KMS-11 (cell line): ENCODE data around the gene MAL.

Experiments
- H2AFZ ChIP-seq: fragments of 200-600 bp; sonication (generic); 2 replicates; pipeline ENCODE4 v1.6.1; 2016; ENCODE audit warnings: antibody characterized with exemption, mixed run types, low read depth
- H3K27ac ChIP-seq: fragments of 200-600 bp; sonication (generic); 2 replicates; pipeline ENCODE4 v1.6.1; 2016; ENCODE audit warnings: mild to moderate bottlenecking, mixed run types
- H3K27me3 ChIP-seq: fragments of 200-600 bp; sonication (generic); 2 replicates; pipeline ENCODE4 v1.6.1; 2017; ENCODE audit warnings: mild to moderate bottlenecking, low read depth, mixed run types, moderate library complexity; ENCODE audit not compliant: insufficient read depth
- H3K36me3 ChIP-seq: fragments of 200-600 bp; sonication (generic); 2 replicates; pipeline ENCODE4 v1.6.1; 2017; ENCODE audit warnings: mild to moderate bottlenecking, mixed run types; ENCODE audit not compliant: insufficient read depth
- H3K4me1 ChIP-seq: fragments of 200-600 bp; sonication (generic); 2 replicates; pipeline ENCODE4 v1.6.1; 2016; ENCODE audit warnings: mild to moderate bottlenecking, low read depth, mixed run types; ENCODE audit not compliant: poor library complexity, severe bottlenecking
- H3K4me2 ChIP-seq: fragments of 200-600 bp; sonication (generic); 2 replicates; pipeline ENCODE4 v1.7.0; 2016; ENCODE audit warnings: mild to moderate bottlenecking, mixed run types
- H3K4me3 ChIP-seq: fragments of 200-600 bp; sonication (generic); IDR thresholded peaks from 2 replicates; pipeline ENCODE4 v1.6.1; 2017; ENCODE audit warnings: low read depth, low read length, mixed read lengths; ENCODE audit not compliant: insufficient read depth
- H3K79me2 ChIP-seq: fragments of 200-600 bp; sonication (generic); 2 replicates; pipeline ENCODE4 v1.6.1; 2016; ENCODE audit warnings: low read depth, mixed run types; ENCODE audit not compliant: insufficient read depth
- H3K9ac ChIP-seq: fragments of 200-600 bp; sonication (generic); 2 replicates; pipeline ENCODE4 v1.6.1; 2016; ENCODE audit warnings: mild to moderate bottlenecking, mixed run types
- H4K20me1 ChIP-seq: fragments of 200-600 bp; sonication (generic); 2 replicates; pipeline ENCODE4 v1.6.1; 2016; ENCODE audit warnings: mild to moderate bottlenecking, mixed run types; ENCODE audit not compliant: insufficient read depth
- TF ChIP-seq, protein P1 (sequence below): fragments of 200-600 bp; sonication (generic); conservative IDR thresholded peaks from 2 replicates; pipeline ENCODE4 v1.6.1; 2017; ENCODE audit warnings: low read depth, mild to moderate bottlenecking, antibody characterized with exemption, low read length, moderate library complexity, mixed read lengths

Gene MAL

DNA sequence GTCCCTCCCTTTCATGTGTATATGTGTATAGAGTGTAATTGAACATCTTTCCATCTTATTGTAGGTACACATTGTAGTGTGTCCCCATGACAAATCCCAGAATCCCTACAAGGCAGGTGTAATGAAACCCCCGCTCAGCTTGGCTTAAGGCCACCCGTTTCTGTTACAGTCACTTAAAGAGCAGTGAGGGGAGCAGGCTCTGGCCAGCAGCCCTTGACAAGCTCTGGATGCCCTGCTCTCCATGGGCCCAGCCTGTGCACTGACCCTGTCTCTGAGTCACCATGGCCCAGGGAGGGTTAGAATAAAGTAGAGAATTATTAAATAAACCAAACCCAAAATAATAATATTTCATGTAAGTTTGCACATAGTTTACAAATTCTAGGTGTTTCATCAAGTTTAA lies 17.2 kb upstream of the MAL start:
- Histone ChIP-seq H3K36me3 (no peaks in the 10 kb centered on the region), H3K27me3 (no peaks in the 10 kb centered on the region), H3K4me1 (no peaks in the 10 kb centered on the region), H3K79me2 (no peaks in the 10 kb centered on the region), H2AFZ (no peak overlapping the region), H3K27ac (no peak overlapping the region), H4K20me1 (no peaks in the 10 kb centered on the region), H3K9ac (no peak overlapping the region), H3K4me2 (no peak overlapping the region), H3K4me3 (no peak overlapping the region)
- TF ChIP-seq, protein P1, sequence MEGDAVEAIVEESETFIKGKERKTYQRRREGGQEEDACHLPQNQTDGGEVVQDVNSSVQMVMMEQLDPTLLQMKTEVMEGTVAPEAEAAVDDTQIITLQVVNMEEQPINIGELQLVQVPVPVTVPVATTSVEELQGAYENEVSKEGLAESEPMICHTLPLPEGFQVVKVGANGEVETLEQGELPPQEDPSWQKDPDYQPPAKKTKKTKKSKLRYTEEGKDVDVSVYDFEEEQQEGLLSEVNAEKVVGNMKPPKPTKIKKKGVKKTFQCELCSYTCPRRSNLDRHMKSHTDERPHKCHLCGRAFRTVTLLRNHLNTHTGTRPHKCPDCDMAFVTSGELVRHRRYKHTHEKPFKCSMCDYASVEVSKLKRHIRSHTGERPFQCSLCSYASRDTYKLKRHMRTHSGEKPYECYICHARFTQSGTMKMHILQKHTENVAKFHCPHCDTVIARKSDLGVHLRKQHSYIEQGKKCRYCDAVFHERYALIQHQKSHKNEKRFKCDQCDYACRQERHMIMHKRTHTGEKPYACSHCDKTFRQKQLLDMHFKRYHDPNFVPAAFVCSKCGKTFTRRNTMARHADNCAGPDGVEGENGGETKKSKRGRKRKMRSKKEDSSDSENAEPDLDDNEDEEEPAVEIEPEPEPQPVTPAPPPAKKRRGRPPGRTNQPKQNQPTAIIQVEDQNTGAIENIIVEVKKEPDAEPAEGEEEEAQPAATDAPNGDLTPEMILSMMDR = no peak

DNA sequence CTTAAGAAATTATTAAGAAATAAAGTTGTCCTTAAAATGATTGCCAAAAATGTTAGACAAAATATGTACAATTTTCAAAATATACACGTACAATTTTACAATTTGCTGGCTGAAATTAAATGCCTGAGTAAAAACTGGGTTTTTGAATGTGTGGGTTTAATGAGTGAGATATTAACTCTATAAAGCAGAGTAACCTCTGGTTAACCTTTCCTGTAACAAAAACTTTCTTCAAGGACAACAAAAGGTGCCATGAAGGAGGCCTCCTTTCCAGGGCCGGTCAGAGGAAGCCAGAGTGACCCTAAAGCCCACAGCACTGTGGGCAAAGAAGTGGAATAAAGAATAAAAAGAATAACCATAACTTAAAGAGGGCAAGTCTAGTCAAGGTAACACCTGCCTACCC lies 16.5 kb upstream of the MAL start:
- TF ChIP-seq, protein P1 = no peak
- Histone ChIP-seq H3K79me2 (no peaks in the 10 kb centered on the region), H3K4me1 (no peaks in the 10 kb centered on the region), H3K4me2 (no peak overlapping the region), H2AFZ (no peak overlapping the region), H3K4me3 (no peak overlapping the region), H3K9ac (no peak overlapping the region), H3K36me3 (no peaks in the 10 kb centered on the region), H4K20me1 (no peaks in the 10 kb centered on the region), H3K27me3 (no peaks in the 10 kb centered on the region), H3K27ac (no peak overlapping the region)

DNA sequence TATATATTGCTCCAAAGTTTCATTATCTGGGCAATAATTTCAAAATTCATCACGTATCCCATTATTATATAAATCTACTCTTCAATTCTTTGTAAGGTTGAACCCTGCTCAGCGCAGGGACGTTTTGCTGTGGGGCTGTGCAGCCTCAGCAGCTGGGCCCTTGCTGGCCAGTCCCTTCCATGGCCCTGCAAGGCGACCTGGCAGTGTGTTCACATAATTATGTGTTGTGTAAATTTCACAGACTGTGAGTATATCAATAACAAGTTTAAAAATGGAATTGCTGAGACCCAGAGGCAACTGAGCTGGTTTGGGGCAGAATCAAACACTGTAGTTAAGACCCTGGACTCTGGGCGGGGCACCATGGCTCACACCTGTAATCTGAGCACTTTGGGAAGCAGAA lies 16.1 kb upstream of the MAL start:
- Histone ChIP-seq H3K4me3 (no peak overlapping the region), H4K20me1 (no peaks in the 10 kb centered on the region), H3K4me2 (no peak overlapping the region), H3K27me3 (no peaks in the 10 kb centered on the region), H3K36me3 (no peaks in the 10 kb centered on the region), H2AFZ (no peak overlapping the region), H3K27ac (no peak overlapping the region), H3K4me1 (no peaks in the 10 kb centered on the region), H3K9ac (no peak overlapping the region), H3K79me2 (no peaks in the 10 kb centered on the region)
- TF ChIP-seq, protein P1 = no peak

DNA sequence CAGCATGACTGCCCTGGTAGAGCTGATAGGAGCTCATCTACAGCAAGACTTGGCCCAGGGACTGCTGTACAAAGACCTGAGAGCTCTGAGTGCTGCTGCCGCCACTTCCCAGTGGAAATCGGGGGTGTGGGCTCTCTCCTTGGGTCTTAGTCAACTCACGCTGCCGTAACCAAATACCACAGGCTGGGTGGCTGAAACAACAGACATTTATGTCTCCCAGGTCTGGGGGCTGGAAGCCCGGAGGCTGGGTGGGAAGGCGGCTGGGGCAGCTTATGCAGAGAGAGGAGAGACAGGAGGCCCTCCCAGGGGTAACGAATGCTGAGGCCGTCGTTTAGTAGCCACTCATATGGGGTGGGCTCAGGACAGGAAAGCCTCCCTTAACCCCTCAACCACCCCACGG lies 15.4 kb upstream of the MAL start:
- Histone ChIP-seq H3K79me2 (no peaks in the 10 kb centered on the region), H3K27me3 (no peaks in the 10 kb centered on the region), H3K27ac (no peak overlapping the region), H2AFZ (no peak overlapping the region), H3K9ac (no peak overlapping the region), H3K4me1 (no peaks in the 10 kb centered on the region), H3K4me2 (no peak overlapping the region), H4K20me1 (no peaks in the 10 kb centered on the region), H3K36me3 (no peaks in the 10 kb centered on the region), H3K4me3 (no peak overlapping the region)
- TF ChIP-seq, protein P1 = no peak

DNA sequence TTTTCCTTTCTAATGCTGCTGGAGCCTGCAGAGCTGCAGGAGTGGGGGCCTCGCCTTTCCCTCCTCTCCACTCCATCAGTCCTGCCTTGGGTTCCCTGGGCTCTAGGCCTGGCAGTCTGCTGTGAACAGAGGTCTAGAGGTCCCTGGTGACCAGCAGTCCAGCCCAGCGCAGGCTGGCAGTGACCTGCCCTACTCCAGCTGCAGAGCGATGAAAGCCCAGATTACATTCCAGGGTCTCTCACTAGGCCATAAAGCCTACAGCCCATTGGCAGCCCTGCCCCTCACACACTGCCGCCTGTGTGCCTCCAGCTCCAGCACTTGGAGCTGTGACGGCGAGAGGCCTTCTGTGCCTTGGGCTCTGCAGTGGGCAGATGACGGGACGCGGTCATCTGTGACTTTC lies 14.8 kb upstream of the MAL start:
- no peak overlapping the region for H3K9ac ChIP-seq
- H3K27me3 ChIP-seq = no peaks in the 10 kb centered on the region
- TF ChIP-seq, protein P1 = no peak
- H3K4me2 ChIP-seq = no peak overlapping the region
- no peaks in the 10 kb centered on the region for H3K36me3 ChIP-seq
- no peaks in the 10 kb centered on the region for H3K4me1 ChIP-seq
- no peak overlapping the region for H3K4me3 ChIP-seq
- H3K79me2 ChIP-seq = no peaks in the 10 kb centered on the region
- no peaks in the 10 kb centered on the region for H4K20me1 ChIP-seq
- no peak overlapping the region for H2AFZ ChIP-seq
- no peak overlapping the region for H3K27ac ChIP-seq
